GM13977 (cell line): ENCODE data around the gene C15orf39.
"Not testable (repeated sequence)": the region's sequence is repeated elsewhere in the genome, so short reads cannot be mapped to it uniquely, and the experiment has no call there.

Experiments
- DNase-seq: peaks from one replicate; pipeline ENCODE4 v3.0.0; 2012; ENCODE audit warnings: low spot score
- CTCF ChIP-seq: IDR thresholded peaks from 2 replicates; pipeline ENCODE4 v1.5.1; 2012; ENCODE audit warnings: mild to moderate bottlenecking, control low read depth; ENCODE audit not compliant: insufficient read depth; ENCODE audit errors: extremely low read depth, missing control alignments
- in situ Hi-C: fragments of 300-500 bp; cut with MboI; formaldehyde crosslinking; loops from one replicate; pipeline ENCODE4 v1.12.0; 2022; ENCODE audit warnings: low sequenced_read_pairs, low pct_unique_long_range_greater_than_20kb, mixed read lengths, inconsistent platforms; ENCODE audit not compliant: unreplicated experiment

The C15orf39 gene

GRCh38 chr15:75158402-75158801, 43.3 kb upstream of the C15orf39 start:
- in situ Hi-C loops = loop anchor here (25.0 kb wide), 1 partner anchor 154 kb away; no protein-coding TSS in a partner anchor
- no peak for DNase-seq
- TF ChIP-seq CTCF = no peak

GRCh38 chr15:75159244-75159643, 42.4 kb upstream of the C15orf39 start:
- in situ Hi-C loops = loop anchor here (25.0 kb wide), 1 partner anchor 153 kb away; no protein-coding TSS in a partner anchor
- TF ChIP-seq CTCF = no peak
- DNase-seq = no peak

- DNase-seq = no peak
- in situ Hi-C loops = loop anchor here (25.0 kb wide), 1 partner anchor 151 kb away; no protein-coding TSS in a partner anchor
- no peak for TF ChIP-seq CTCF
These were observed 40.4 kb upstream of the C15orf39 start for GRCh38 chr15:75161106-75161916.

- no peak for DNase-seq
- no peak for TF ChIP-seq CTCF
These were observed 39.7 kb upstream of the C15orf39 start for GRCh38 chr15:75161917-75162414.

GRCh38 chr15:75163150-75163564, 38.5 kb upstream of the C15orf39 start:
- in situ Hi-C loops = loop anchor here (25.0 kb wide), 1 partner anchor 149 kb away; no protein-coding TSS in a partner anchor
- no peak for DNase-seq
- no peak for TF ChIP-seq CTCF

More at GRCh38 chr15:75161917-75162414, 39.7 kb upstream of the C15orf39 start:
- in situ Hi-C loops = loop anchor here (25.0 kb wide), 1 partner anchor 150 kb away; no protein-coding TSS in a partner anchor

GRCh38 chr15:75164625-75165350, 36.9 kb upstream of the C15orf39 start:
- TF ChIP-seq CTCF = no peak
- in situ Hi-C loops = loop anchor here (25.0 kb wide), 1 partner anchor 148 kb away; no protein-coding TSS in a partner anchor
- DNase-seq = no peak

- not testable (repeated sequence) for DNase-seq
- in situ Hi-C loops = loop anchor here (25.0 kb wide), 1 partner anchor 146 kb away; no protein-coding TSS in a partner anchor
These were observed 35.1 kb upstream of the C15orf39 start for GRCh38 chr15:75166489-75167063.
